Iris pigment epithelial cell (primary cell): ENCODE measurements around the gene OR2H1.

ENCODE experiments used
- DNase-seq: peaks from one replicate; pipeline ENCODE4 v3.0.0-alpha.2; 2011; ENCODE audit warnings: low read depth

Gene OR2H1

DNA sequence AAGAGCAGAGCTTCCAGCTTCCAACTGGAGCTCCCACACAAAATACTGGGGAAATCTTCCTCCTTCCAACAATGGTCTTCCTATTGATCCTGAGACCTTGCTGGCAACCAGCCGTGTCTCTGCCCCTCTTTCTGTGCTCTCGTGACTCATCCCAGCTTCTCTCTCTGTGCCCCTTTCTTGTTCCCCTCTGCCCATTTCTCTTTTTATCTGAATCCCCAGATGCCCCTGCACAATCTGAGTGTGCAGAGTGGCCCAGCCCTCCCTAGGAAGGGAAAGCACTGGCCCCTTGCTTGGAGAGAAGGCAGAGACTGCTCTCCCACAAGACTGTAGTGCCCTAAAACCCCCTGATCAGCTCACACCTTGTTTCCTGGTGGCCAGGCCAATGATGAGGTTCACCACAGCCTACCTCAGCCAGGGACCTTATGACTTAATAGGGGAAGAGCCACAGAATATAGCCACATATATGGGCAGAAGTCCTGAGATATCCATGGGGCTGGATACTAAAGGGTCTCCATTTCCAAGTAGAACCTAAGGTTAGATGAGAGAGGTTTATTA lies 53.9 kb downstream of the OR2H1 start:
- no peak for DNase-seq
